WTC11 (cell line): ENCODE results near the gene KLRF2. TPM values are rescaled to one million over a fixed set of nuclear protein-coding genes. Genes with fewer than 3 reads are reported as not detected.

Source experiments
- ATAC-seq: fragments of 200-7000 bp; cut with Tn5 transposase; 2 replicates; pipeline ENCODE4 v1.10.0; 2021; ENCODE audit warnings: mild to moderate bottlenecking, moderate library complexity
- CTCF ChIA-PET: fragments of 300-600 bp; sonication (Branson Sonifier 250); formaldehyde crosslinking; loops from one replicate; lab custom pipeline; 2021; ENCODE audit warnings: antibody characterized with exemption; lab: Charles Lee
- POLR2A ChIA-PET: fragments of 350-600 bp; sonication (Branson Sonifier 250); formaldehyde crosslinking; loops from one replicate; lab custom pipeline; 2021; ENCODE audit warnings: antibody characterized with exemption; lab: Charles Lee
- DNase-seq: peaks from one replicate; pipeline ENCODE4 v3.0.0; 2021; ENCODE audit warnings: low spot score
- H3K27ac Mint-ChIP-seq: 2 replicates; pipeline ENCODE4 v1.8.0; 2021; ENCODE audit warnings: mixed read lengths
- H3K27me3 Mint-ChIP-seq: 2 replicates; pipeline ENCODE4 v1.8.0; 2021; ENCODE audit warnings: low read depth, mild to moderate bottlenecking, moderate library complexity, mixed read lengths
- H3K36me3 Mint-ChIP-seq: 2 replicates; pipeline ENCODE4 v1.8.0; 2021; ENCODE audit warnings: mixed read lengths
- H3K4me1 Mint-ChIP-seq: 2 replicates; pipeline ENCODE4 v1.8.0; 2022; ENCODE audit warnings: mixed read lengths
- H3K4me3 Mint-ChIP-seq: 2 replicates; pipeline ENCODE4 v1.8.0; 2021; ENCODE audit warnings: mild to moderate bottlenecking, moderate library complexity, mixed read lengths
- H3K9me3 Mint-ChIP-seq: 2 replicates; pipeline ENCODE4 v1.8.0; 2021; ENCODE audit warnings: mixed read lengths
- ATF1 ChIP-seq: sonication (generic); formaldehyde crosslinking; IDR thresholded peaks from 2 replicates; pipeline ENCODE4 v1.8.1; 2023; ENCODE audit warnings: mild to moderate bottlenecking, moderate library complexity, missing genetic modification reagents
- CBFB ChIP-seq: sonication (generic); formaldehyde crosslinking; IDR thresholded peaks from 2 replicates; pipeline ENCODE4 v1.8.1; 2022; ENCODE audit warnings: mild to moderate bottlenecking, low read depth, missing genetic modification reagents
- CREB1 ChIP-seq: sonication (generic); formaldehyde crosslinking; IDR thresholded peaks from 2 replicates; pipeline ENCODE4 v1.8.0; 2023; ENCODE audit warnings: mild to moderate bottlenecking, missing genetic modification reagents
- ETV6 ChIP-seq: sonication (generic); formaldehyde crosslinking; IDR thresholded peaks from 2 replicates; pipeline ENCODE4 v1.8.1; 2022; ENCODE audit warnings: mild to moderate bottlenecking, missing genetic modification reagents
- GABPB1 ChIP-seq: sonication (generic); formaldehyde crosslinking; IDR thresholded peaks from 2 replicates; pipeline ENCODE4 v1.8.1; 2023; ENCODE audit warnings: mild to moderate bottlenecking, missing genetic modification reagents
- GRHL2 ChIP-seq: fragments of 250-450 bp; sonication (Bioruptor Pico); IDR thresholded peaks from 2 replicates; pipeline ENCODE4 v1.8.0; 2022; ENCODE audit warnings: mild to moderate bottlenecking, moderate library complexity; ENCODE audit not compliant: insufficient replicate concordance, severe bottlenecking
- GTF2I ChIP-seq: fragments of 250-450 bp; sonication (Bioruptor Pico); conservative IDR thresholded peaks from 2 replicates; pipeline ENCODE4 v1.4.0; 2021; ENCODE audit warnings: mild to moderate bottlenecking
- JAZF1 ChIP-seq: fragments of 250-450 bp; sonication (Bioruptor Pico); IDR thresholded peaks from 2 replicates; pipeline ENCODE4 v1.9.0; 2021; ENCODE audit warnings: moderate library complexity, mild to moderate bottlenecking, inconsistent platforms
- OVOL2 ChIP-seq: fragments of 250-450 bp; sonication (Bioruptor Pico); IDR thresholded peaks from 2 replicates; pipeline ENCODE4 v1.9.0; 2021; ENCODE audit warnings: mild to moderate bottlenecking, borderline replicate concordance
- RORB ChIP-seq: fragments of 250-450 bp; sonication (Bioruptor Pico); IDR thresholded peaks from 2 replicates; pipeline ENCODE4 v1.9.0; 2021; ENCODE audit warnings: mild to moderate bottlenecking
- SMAD4 ChIP-seq: sonication (generic); formaldehyde crosslinking; IDR thresholded peaks from 2 replicates; pipeline ENCODE4 v1.8.0; 2022; ENCODE audit warnings: mild to moderate bottlenecking, missing genetic modification reagents
- TEAD4 ChIP-seq: sonication (generic); formaldehyde crosslinking; IDR thresholded peaks from 2 replicates; pipeline ENCODE4 v1.8.0; 2022; ENCODE audit warnings: mild to moderate bottlenecking, missing genetic modification reagents
- TP53 ChIP-seq: sonication (generic); formaldehyde crosslinking; IDR thresholded peaks from 2 replicates; pipeline ENCODE4 v1.8.1; 2023; ENCODE audit warnings: mild to moderate bottlenecking, missing genetic modification reagents
- ZBTB21 ChIP-seq: sonication (generic); formaldehyde crosslinking; IDR thresholded peaks from 2 replicates; pipeline ENCODE4 v1.8.1; 2023; ENCODE audit warnings: mild to moderate bottlenecking, missing genetic modification reagents, borderline replicate concordance
- ZNF121 ChIP-seq: sonication (generic); formaldehyde crosslinking; IDR thresholded peaks from 2 replicates; pipeline ENCODE4 v1.8.0; 2023; ENCODE audit warnings: missing genetic modification reagents
- ZNF396 ChIP-seq: fragments of 250-450 bp; sonication (Bioruptor Pico); IDR thresholded peaks from 2 replicates; pipeline ENCODE4 v1.8.0; 2021; ENCODE audit warnings: mild to moderate bottlenecking, moderate library complexity, borderline replicate concordance
- ZNF416 ChIP-seq: fragments of 250-450 bp; sonication (Bioruptor Pico); IDR thresholded peaks from 2 replicates; pipeline ENCODE4 v1.9.0; 2021; ENCODE audit warnings: mild to moderate bottlenecking, inconsistent platforms
- total RNA-seq: library from RNA; stranded (reverse); gene quantifications from 3 replicates; pipeline ENCODE4 v1.2.3, GENCODE V29; 2021
- TF ChIP-seq, protein P1 (sequence below): sonication (generic); formaldehyde crosslinking; IDR thresholded peaks from 2 replicates; pipeline ENCODE4 v1.8.0; 2023; ENCODE audit warnings: missing genetic modification reagents, mild to moderate bottlenecking, borderline replicate concordance
- TF ChIP-seq, protein P2 (sequence below): fragments of 250-450 bp; sonication (Bioruptor Pico); conservative IDR thresholded peaks from 2 replicates; pipeline ENCODE4 v1.9.0; 2021; ENCODE audit warnings: mild to moderate bottlenecking
- TF ChIP-seq, protein P3 (sequence below): sonication (generic); formaldehyde crosslinking; IDR thresholded peaks from 2 replicates; pipeline ENCODE4 v1.8.0; 2022; ENCODE audit warnings: mild to moderate bottlenecking, missing genetic modification reagents
- TF ChIP-seq, protein P4 (sequence below): sonication (generic); formaldehyde crosslinking; IDR thresholded peaks from 2 replicates; pipeline ENCODE4 v1.8.1; 2022; ENCODE audit warnings: mild to moderate bottlenecking, moderate library complexity, missing genetic modification reagents

Gene KLRF2
- total RNA-seq, 1 experiment from 2014 or later: not detected

DNA sequence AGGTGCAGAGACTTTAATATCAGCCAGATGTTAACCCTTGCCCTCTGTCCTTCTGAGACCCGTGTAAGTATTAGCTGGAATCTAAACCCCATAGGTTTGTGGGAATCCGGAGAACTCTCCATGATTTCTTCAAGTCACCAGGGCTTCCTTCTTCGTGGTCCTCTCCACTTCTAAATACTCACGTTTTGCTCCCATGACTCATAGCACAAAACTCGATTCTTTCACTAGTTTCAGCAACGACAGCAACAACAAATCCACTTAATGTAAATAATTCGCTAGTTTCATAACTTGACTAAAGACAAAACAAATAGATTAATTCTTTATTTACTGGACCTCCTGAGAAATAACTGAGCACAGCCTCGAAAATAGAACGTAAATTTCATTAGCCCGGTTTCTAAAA is 55.3 kb downstream of the KLRF2 start:
- ChIA-PET POLR2A (no interaction called here), CTCF (no interaction called here)

DNA sequence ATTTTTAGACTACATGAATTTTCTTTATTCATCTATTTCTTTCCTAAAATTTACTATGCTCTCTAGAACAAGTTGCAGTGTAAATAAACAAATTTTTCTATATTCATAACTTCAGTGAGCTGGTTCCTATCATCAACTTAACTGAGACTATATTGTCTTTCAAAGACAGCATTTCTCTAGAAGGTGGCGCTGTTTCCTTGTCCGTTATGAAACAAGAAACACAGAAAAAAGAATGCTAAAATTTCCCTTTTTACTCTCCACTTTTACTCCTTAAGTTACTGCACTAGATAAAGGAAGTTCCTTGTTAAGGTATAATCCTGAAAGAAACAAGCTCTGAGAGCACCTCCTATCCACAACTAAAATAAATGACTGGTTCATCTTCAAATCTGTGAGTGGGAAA is 59.1 kb downstream of the KLRF2 start:
- Mint-ChIP-seq H3K36me3 (no peaks in the 10 kb centered on the region), H3K4me1 (peaks cover 6% of the 10 kb centered on the region), H3K4me3 (no peak overlapping the region), H3K27ac (no peak overlapping the region), H3K9me3 (no peaks in the 10 kb centered on the region), H3K27me3 (peaks cover 10% of the 10 kb centered on the region)
- ChIA-PET CTCF (interaction anchor here (0.6 to 1.9 kb wide), 14 partner anchors 9 to 213 kb away, joined by 3 to 8 read pairs (median 4); partner anchors contain the start of genes CLEC12B, CLEC1B and CLEC2A), POLR2A (no interaction called here)
- no peak for TF ChIP-seq GABPB1 (CRISPR knock-in tag)
- TF ChIP-seq ATF1 (CRISPR knock-in tag): no peak
- no peak for TF ChIP-seq RORB (CRISPR knock-in tag)
- no peak for TF ChIP-seq CREB1 (CRISPR knock-in tag)
- no peak for TF ChIP-seq CBFB
- TF ChIP-seq ETV6 (CRISPR knock-in tag): no peak
- no peak for TF ChIP-seq TP53 (CRISPR knock-in tag)
- TF ChIP-seq GTF2I (CRISPR knock-in tag): no peak
- TF ChIP-seq, protein P1, sequence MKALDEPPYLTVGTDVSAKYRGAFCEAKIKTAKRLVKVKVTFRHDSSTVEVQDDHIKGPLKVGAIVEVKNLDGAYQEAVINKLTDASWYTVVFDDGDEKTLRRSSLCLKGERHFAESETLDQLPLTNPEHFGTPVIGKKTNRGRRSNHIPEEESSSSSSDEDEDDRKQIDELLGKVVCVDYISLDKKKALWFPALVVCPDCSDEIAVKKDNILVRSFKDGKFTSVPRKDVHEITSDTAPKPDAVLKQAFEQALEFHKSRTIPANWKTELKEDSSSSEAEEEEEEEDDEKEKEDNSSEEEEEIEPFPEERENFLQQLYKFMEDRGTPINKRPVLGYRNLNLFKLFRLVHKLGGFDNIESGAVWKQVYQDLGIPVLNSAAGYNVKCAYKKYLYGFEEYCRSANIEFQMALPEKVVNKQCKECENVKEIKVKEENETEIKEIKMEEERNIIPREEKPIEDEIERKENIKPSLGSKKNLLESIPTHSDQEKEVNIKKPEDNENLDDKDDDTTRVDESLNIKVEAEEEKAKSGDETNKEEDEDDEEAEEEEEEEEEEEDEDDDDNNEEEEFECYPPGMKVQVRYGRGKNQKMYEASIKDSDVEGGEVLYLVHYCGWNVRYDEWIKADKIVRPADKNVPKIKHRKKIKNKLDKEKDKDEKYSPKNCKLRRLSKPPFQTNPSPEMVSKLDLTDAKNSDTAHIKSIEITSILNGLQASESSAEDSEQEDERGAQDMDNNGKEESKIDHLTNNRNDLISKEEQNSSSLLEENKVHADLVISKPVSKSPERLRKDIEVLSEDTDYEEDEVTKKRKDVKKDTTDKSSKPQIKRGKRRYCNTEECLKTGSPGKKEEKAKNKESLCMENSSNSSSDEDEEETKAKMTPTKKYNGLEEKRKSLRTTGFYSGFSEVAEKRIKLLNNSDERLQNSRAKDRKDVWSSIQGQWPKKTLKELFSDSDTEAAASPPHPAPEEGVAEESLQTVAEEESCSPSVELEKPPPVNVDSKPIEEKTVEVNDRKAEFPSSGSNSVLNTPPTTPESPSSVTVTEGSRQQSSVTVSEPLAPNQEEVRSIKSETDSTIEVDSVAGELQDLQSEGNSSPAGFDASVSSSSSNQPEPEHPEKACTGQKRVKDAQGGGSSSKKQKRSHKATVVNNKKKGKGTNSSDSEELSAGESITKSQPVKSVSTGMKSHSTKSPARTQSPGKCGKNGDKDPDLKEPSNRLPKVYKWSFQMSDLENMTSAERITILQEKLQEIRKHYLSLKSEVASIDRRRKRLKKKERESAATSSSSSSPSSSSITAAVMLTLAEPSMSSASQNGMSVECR (CRISPR knock-in tag): no peak
- TF ChIP-seq, protein P2, sequence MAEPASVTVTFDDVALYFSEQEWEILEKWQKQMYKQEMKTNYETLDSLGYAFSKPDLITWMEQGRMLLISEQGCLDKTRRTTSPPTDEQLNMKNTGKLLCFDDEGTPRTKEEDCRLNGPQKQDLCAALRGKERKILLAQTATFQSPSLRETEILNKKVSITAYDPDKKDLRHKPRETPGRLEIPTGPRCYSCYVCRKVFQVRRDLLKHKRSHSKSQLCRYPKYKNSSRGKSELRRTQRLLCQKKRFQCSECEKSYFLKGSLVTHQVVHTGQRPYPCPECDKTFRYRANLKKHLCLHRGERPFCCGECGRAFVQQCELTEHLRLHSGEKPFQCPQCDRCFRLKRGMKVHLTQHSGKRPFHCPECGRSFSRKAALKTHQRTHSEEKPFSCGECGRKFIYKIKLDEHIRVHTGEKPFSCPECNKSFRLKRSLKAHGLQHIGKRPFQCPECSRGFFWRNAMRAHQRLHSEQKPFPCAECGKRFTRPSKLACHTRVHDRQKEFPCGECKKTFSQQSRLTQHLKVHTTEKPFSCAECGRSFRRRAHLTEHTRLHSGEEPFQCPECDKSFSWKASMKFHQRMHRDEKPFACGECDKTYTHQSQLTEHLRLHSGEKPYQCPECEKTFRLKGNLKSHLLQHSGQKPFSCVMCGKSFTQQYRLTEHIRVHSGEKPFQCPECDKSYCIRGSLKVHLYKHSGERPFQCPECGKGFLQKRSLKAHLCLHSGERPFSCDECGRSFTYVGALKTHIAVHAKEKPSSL: no peak
- no peak for ATAC-seq
- no peak for DNase-seq

More for the DNA sequence above, 55.3 kb downstream of the KLRF2 start:
- Mint-ChIP-seq H3K9me3 (no peaks in the 10 kb centered on the region), H3K27ac (no peak overlapping the region), H3K36me3 (no peaks in the 10 kb centered on the region), H3K4me3 (no peak overlapping the region), H3K27me3 (no peaks in the 10 kb centered on the region; the same call in 1 of the 2 replicates), H3K4me1 (peaks cover 2% of the 10 kb centered on the region; the same call in 1 of the 2 replicates)
- DNase-seq: no peak
- no peak for ATAC-seq
- TF ChIP-seq TEAD4 (CRISPR knock-in tag) (no peak), SMAD4 (CRISPR knock-in tag) (no peak), ZBTB21 (CRISPR knock-in tag) (no peak), GRHL2 (CRISPR knock-in tag) (no peak), OVOL2 (CRISPR knock-in tag) (no peak), JAZF1 (no peak), ZNF416 (CRISPR knock-in tag) (no peak), ZNF396 (CRISPR knock-in tag) (no peak)

DNA sequence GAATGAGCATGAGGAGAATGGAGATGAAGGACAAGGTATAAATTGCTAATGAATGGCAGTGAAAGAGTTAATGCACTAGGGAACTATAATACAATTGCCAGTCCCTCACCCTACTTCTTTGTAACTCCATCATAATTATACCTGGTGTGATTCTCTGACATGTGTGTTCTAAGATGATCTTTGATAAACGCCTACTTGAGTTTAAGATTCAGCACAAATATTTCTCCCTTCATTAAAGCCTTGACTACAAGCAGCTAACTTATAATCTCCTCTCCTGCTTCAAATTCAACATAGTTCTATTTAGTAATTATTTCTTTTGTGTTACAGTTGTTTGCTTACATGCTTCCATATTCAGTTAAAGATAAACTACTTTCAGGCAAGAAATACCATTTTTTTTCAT is 60.5 kb downstream of the KLRF2 start:
- Mint-ChIP-seq H3K27ac (no peak overlapping the region), H3K27me3 (peaks cover 10% of the 10 kb centered on the region), H3K4me3 (no peak overlapping the region), H3K36me3 (no peaks in the 10 kb centered on the region), H3K9me3 (peaks cover 12% of the 10 kb centered on the region)
- ChIA-PET POLR2A (no interaction called here), CTCF (interaction anchor here (0.7 to 1.9 kb wide), 2 partner anchors 68 to 172 kb away, joined by 3 to 8 read pairs; partner anchors contain the start of gene CLEC12B)
- DNase-seq: no peak
- ATAC-seq: no peak
- TF ChIP-seq, protein P3, sequence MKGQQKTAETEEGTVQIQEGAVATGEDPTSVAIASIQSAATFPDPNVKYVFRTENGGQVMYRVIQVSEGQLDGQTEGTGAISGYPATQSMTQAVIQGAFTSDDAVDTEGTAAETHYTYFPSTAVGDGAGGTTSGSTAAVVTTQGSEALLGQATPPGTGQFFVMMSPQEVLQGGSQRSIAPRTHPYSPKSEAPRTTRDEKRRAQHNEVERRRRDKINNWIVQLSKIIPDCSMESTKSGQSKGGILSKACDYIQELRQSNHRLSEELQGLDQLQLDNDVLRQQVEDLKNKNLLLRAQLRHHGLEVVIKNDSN (CRISPR knock-in tag): no peak
- TF ChIP-seq, protein P4, sequence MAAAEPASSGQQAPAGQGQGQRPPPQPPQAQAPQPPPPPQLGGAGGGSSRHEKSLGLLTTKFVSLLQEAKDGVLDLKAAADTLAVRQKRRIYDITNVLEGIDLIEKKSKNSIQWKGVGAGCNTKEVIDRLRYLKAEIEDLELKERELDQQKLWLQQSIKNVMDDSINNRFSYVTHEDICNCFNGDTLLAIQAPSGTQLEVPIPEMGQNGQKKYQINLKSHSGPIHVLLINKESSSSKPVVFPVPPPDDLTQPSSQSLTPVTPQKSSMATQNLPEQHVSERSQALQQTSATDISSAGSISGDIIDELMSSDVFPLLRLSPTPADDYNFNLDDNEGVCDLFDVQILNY: no peak
- no peak for TF ChIP-seq ZNF121
- TF ChIP-seq, all 79 proteins: peak for 0
- peaks cover 6% of the 10 kb centered on the region for H3K4me1 Mint-ChIP-seq
